Spleen (tissue), 11 donors: ENCODE measurements around the gene ACOT2. TPM values are rescaled to one million over a fixed set of nuclear protein-coding genes. Genes with fewer than 3 reads are reported as not detected.
A peak's percentile ranks its signal among the peaks of the same experiment; 100 is the strongest.
"Not testable (repeated sequence)": the region's sequence is repeated elsewhere in the genome, so short reads cannot be mapped to it uniquely, and the experiment has no call there.

Experiments used
- DNase-seq: peaks from one replicate; pipeline ENCODE4 v3.0.0-alpha.2; 2020
- H3K27ac ChIP-seq, 8 donors: fragments of 200-600 bp; sonication (generic) in 7 of 8; 1 replicate in 4 of 8; 2 replicates in 4 of 8; pipeline versions ENCODE4 v1.5.0 to v1.8.0; 2016 to 2021; ENCODE audit warnings: inconsistent platforms in 4 of 8, mild to moderate bottlenecking in 4 of 8, moderate library complexity in 1 of 8
- H3K27me3 ChIP-seq, 7 donors: fragments of 200-600 bp; sonication (generic) in 6 of 7; replicated peaks in 1 of 7; 1 replicate in 4 of 7; 2 replicates in 3 of 7; pipeline versions ENCODE4 v1.5.0 to v1.8.0; 2016 to 2021; ENCODE audit warnings: inconsistent platforms in 3 of 7, mild to moderate bottlenecking in 1 of 7
- H3K36me3 ChIP-seq, 6 donors: fragments of 200-600 bp; sonication (generic) in 5 of 6; 1 replicate in 4 of 6; 2 replicates in 2 of 6; pipeline versions ENCODE4 v1.5.0 to v1.8.0; 2016 to 2021; ENCODE audit warnings: inconsistent platforms in 2 of 6
- H3K4me1 ChIP-seq, 6 donors: fragments of 200-600 bp; sonication (generic) in 5 of 6; 1 replicate in 3 of 6; 2 replicates in 3 of 6; pipeline versions ENCODE4 v1.5.0 to v1.8.0; 2016 to 2021; ENCODE audit warnings: inconsistent platforms in 3 of 6
- H3K4me3 ChIP-seq, 8 donors: fragments of 200-600 bp; sonication (generic) in 7 of 8; 1 replicate in 4 of 8; 2 replicates in 4 of 8; pipeline versions ENCODE4 v1.5.0 to v1.8.0; 2016 to 2021; ENCODE audit warnings: inconsistent platforms in 4 of 8, mild to moderate bottlenecking in 4 of 8, moderate library complexity in 2 of 8
- H3K9me3 ChIP-seq, 8 donors: fragments of 200-600 bp; sonication (generic) in 7 of 8; 1 replicate in 4 of 8; 2 replicates in 4 of 8; pipeline versions ENCODE4 v1.5.0 to v1.8.0; 2016 to 2021; ENCODE audit warnings: inconsistent platforms in 4 of 8
- CTCF ChIP-seq, 11 experiments: fragments of 200-600 bp in 7 of 11; fragments of 450-650 bp in 4 of 11; sonication (generic) in 4 of 11; IDR thresholded peaks in 8 of 11; conservative IDR thresholded peaks in 3 of 11; 1 replicate in 7 of 11; 2 replicates in 4 of 11; pipeline versions ENCODE4 v1.4.0 to v1.8.0; 2016 to 2021; ENCODE audit warnings: antibody characterized with exemption in 11 of 11, inconsistent platforms in 4 of 11, mild to moderate bottlenecking in 1 of 11
- POLR2A ChIP-seq, 3 donors: fragments of 450-650 bp; IDR thresholded peaks; one replicate each; pipeline ENCODE4 v1.5.1; 2017; ENCODE audit warnings: antibody characterized with exemption in 3 of 3, mild to moderate bottlenecking in 1 of 3
- POLR2AphosphoS5 ChIP-seq, 3 donors: sonication (generic); formaldehyde crosslinking; IDR thresholded peaks; one replicate each; pipeline ENCODE4 v1.5.1; 2017; ENCODE audit warnings: antibody characterized with exemption in 3 of 3
- WGBS, 5 donors: extraction: QIAGEN DNeasy Blood & Tissue Kit in 3 of 5; methylation state at CpG; one replicate each; pipeline versions ENCODE4 v1.1.5 to v1.1.7; 2013 to 2018; 5-methylcytosine and 5-hydroxymethylcytosine counted together
- intact Hi-C: fragments of 100-400 bp; cut with DNase I; formaldehyde crosslinking; loops from one replicate; pipeline ENCODE4 v1.15.0; 2023; ENCODE audit warnings: low total_unique reads
- polyA plus RNA-seq, 3 donors: library from polyadenylated mRNA; stranded (reverse); fragments of 200-250 nt; gene quantifications; one replicate each; pipeline ENCODE4 v1.2.1, GENCODE V29; 2013
- total RNA-seq, 7 donors: library from RNA; depleted of rRNA in 3 of 7; stranded (reverse); fragments of >200 nt in 3 of 7; fragmentation: NEBNext Ultra II Directional in 4 of 7; extraction: Animal tissue kit (Norgen Biotek cat#: 25700) in 4 of 7; gene quantifications; one replicate each; pipeline versions ENCODE4 v1.1.0 to v1.2.1, GENCODE V29; 2016 to 2021
- donor health status: healthy with polysubstance abuse.
- donor health status: DM: no; HTN: no; CAD: no; lungs with moderate emphysema.
- donor health status: DM: no; HTN: no; CAD: no.
- donor health status: Bipolar disorder and iron deficiency.
- donor health status: healthy.
- donor health status: DM: no; HTN: no; CAD: no.
- donor health status: DM: yes; HTN: yes; CAD: no.

The ACOT2 gene
- total and polyA plus RNA-seq, 10 donors = 7.3 to 27.6 (median 15.8) TPM

- Histone ChIP-seq H3K27ac (no peak overlapping the region), H3K27me3 (no peaks in the 10 kb centered on the region), H3K9me3 (peaks cover 0 to 6% (median 3%) of the 10 kb centered on the region in 8 donors), H3K36me3 (peaks cover 0 to 8% (median 0%) of the 10 kb centered on the region in 6 donors), H3K4me1 (peaks cover 7 to 49% (median 35%) of the 10 kb centered on the region in 6 donors), H3K4me3 (peak overlapping the region in 1 of 8 donors; percentile 80)
- intact Hi-C loops = no loop called here
- TF ChIP-seq POLR2AphosphoS5 (IDR thresholded peaks at IDR 0.05) (no peak), CTCF (IDR thresholded peaks at IDR 0.05 in 8 of 11, conservative IDR thresholded peaks at IDR 0.05 in 3 of 11) (no peak), POLR2A (IDR thresholded peaks at IDR 0.05) (no peak)
- WGBS, 5 donors = 96 to 99% (median 98%) methylated on average over 7 of the region's 7 CpGs
- no peak for DNase-seq
Observed at GRCh38 chr14:73567358-73567757, 1.7 kb upstream of the ACOT2 start.

DNA sequence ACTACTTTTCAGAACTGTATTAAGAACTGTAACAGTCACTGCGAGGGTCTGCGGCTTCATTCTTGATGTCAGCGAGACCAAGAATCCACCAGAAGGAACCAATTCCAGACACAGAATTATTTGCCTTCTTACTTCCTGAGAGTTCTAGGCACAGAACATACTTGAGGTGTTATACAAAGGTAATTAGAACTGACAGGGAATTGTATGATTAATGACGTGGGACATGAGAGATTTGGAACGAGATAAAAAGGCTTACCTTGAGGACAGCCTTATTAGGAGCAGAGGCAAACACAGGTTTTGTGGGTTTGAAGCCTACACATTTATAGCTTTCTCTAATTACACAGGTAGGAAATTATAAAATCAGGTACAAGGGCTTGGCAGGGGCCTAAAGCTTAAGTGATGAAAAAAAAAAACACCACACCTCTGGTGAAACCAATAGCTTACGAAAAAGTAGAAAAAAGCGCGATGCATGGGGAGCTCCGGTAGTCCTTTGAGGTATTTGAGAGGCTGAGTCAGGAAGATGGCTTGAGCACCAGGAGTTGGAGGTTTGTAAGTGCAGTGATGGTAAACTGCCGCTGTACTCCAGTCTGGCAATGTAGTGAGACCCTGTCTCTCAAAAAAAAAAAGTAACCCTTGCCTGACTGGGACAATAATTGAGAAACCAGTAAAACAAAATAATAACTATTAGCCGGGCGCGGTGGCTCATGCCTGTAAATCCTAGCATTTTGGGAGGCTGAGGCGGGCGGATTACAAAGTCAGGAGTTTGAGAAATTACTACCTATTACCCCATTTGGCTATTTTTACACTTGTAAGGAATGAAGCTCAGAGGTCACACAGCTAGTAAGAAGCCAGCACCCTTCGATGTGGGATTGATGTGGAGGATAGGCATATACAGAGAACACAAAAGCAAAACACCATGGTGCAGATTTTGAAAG is 795 bp upstream of the ACOT2 start:
- intact Hi-C loops = no loop called here
- Histone ChIP-seq H3K36me3 (peaks cover 0 to 11% (median 0%) of the 10 kb centered on the region in 6 donors), H3K4me1 (peaks cover 7 to 49% (median 35%) of the 10 kb centered on the region in 6 donors), H3K27me3 (no peaks in the 10 kb centered on the region), H3K27ac (peak overlapping the region; percentile 79 to 92 (median 86)), H3K4me3 (peak overlapping the region; percentile 49 to 80 (median 63)), H3K9me3 (no peaks in the 10 kb centered on the region)
- WGBS, 5 donors = 82 to 85% (median 84%) methylated on average over 16 of the region's 16 CpGs
- no peak for DNase-seq
- TF ChIP-seq CTCF (IDR thresholded peaks at IDR 0.05 in 8 of 11, conservative IDR thresholded peaks at IDR 0.05 in 3 of 11) = no peak
- no peak for TF ChIP-seq POLR2A (IDR thresholded peaks at IDR 0.05)
- no peak for TF ChIP-seq POLR2AphosphoS5 (IDR thresholded peaks at IDR 0.05)

DNA sequence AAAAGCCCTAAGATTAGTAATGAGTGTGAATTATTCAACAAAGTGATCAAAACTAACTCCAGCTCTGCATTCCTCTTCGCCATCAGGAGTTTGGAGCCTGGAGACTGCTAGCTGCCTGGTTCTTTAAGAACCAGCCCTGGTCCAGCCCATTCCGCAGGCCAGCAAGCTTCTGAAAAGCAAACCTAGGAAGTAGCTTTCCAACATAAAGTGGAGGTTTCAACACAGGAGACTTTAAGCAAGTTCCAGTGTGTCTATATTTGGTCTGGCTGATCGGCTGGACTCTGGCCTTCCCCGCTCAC is 178 bp upstream of the ACOT2 start:
- peaks cover 7 to 49% (median 35%) of the 10 kb centered on the region in 6 donors for H3K4me1 ChIP-seq
- H3K27ac ChIP-seq = peak overlapping the region; percentile 79 to 92 (median 86)
- peaks cover 0 to 16% (median under 1%) of the 10 kb centered on the region in 6 donors for H3K36me3 ChIP-seq
- H3K9me3 ChIP-seq, intact Hi-C loops, DNase-seq, H3K27me3 ChIP-seq: not testable (repeated sequence)
- peak overlapping the region; percentile 49 to 80 (median 63) for H3K4me3 ChIP-seq
- 7 to 24% (median 18%) methylated on average over 2 to 4 of the region's 4 CpGs for WGBS, 5 donors

- peak in 10 of 11 experiments; percentile 28 to 82 (median 62) for TF ChIP-seq CTCF (IDR thresholded peaks at IDR 0.05 in 8 of 11, conservative IDR thresholded peaks at IDR 0.05 in 3 of 11)
- H3K9me3 ChIP-seq, H3K27me3 ChIP-seq, H3K27ac ChIP-seq, intact Hi-C loops: not testable (repeated sequence)
- H3K4me3 ChIP-seq = peak overlapping the region in 1 of 8 donors; percentile 80
- H3K36me3 ChIP-seq = peaks cover 0 to 22% (median 2%) of the 10 kb centered on the region in 6 donors
- H3K4me1 ChIP-seq = peaks cover 7 to 49% (median 35%) of the 10 kb centered on the region in 6 donors
- 10 to 53% (median 33%) methylated on average over 2 to 8 of the region's 8 CpGs for WGBS, 5 donors
- peak; percentile 77 for DNase-seq
Observed at GRCh38 chr14:73570913-73571312, 1.9 kb downstream of the ACOT2 start.

DNA sequence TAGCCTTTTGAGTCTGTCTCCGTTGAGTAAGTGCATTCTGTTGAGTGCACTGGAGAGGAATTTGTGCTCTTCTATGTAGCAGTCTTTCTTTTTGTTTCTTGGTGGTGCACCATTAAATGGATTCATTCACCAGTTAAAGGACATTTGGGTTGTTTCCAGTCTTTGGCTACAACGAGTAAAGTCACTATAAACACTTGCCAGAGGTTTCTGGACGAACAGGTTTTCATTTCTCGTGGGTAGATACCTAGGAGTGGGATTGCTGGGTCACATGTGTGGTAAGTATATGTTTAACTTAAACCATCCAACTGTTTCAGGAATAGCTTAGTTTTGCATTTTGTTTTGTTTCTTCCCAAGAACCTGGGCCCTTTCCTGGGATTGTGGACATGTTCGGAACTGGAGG is 4.0 kb downstream of the ACOT2 start:
- peaks cover 5 to 31% (median 23%) of the 10 kb centered on the region in 6 donors for H3K4me1 ChIP-seq
- H3K36me3 ChIP-seq = peaks cover 0 to 34% (median 4%) of the 10 kb centered on the region in 6 donors
- H3K27me3 ChIP-seq, intact Hi-C loops, H3K27ac ChIP-seq, DNase-seq, H3K9me3 ChIP-seq, H3K4me3 ChIP-seq: not testable (repeated sequence)
- WGBS, 5 donors = 82 to 93% (median 91%) methylated on average over 5 of the region's 5 CpGs

DNA sequence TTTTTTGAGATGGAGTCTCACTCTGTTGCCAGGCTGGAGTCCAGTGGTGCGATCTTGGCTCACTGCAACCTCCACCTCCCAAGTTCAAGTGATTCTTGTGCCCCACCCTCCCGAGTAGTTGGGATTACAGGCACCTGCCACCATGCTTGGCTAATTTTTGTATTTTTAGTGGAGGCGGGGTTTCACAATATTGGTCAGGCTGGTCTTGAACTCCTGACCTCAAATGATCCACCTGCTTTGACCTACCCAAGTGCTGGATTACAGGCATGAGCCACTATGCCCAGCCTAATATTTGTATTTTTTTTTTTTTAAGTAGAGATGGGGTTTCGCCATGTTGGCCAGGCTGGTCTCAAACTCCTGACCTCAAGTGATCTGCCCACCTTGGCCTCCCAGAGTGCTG is 4.7 kb downstream of the ACOT2 start:
- H3K27ac ChIP-seq, DNase-seq, intact Hi-C loops, H3K4me3 ChIP-seq, H3K27me3 ChIP-seq, H3K9me3 ChIP-seq: not testable (repeated sequence)
- Histone ChIP-seq H3K4me1 (peaks cover 0 to 24% (median 16%) of the 10 kb centered on the region in 6 donors), H3K36me3 (peaks cover 0 to 41% (median 8%) of the 10 kb centered on the region in 6 donors)
- WGBS, 5 donors = 84 to 95% (median 89%) methylated on average over 4 of the region's 4 CpGs

GRCh38 chr14:73574251-73574650 is 5.2 kb downstream of the ACOT2 start:
- intact Hi-C loops, DNase-seq, H3K27ac ChIP-seq, H3K4me3 ChIP-seq, H3K9me3 ChIP-seq, H3K27me3 ChIP-seq: not testable (repeated sequence)
- H3K36me3 ChIP-seq = peaks cover 0 to 46% (median 8%) of the 10 kb centered on the region in 6 donors
- 93 to 96% (median 95%) methylated on average over 7 of the region's 7 CpGs for WGBS, 5 donors
- peaks cover 0 to 20% (median 12%) of the 10 kb centered on the region in 6 donors for H3K4me1 ChIP-seq
